Fibroblast of skin of right quadriceps (primary cell): ENCODE measurements around the gene SLC38A4.
A peak's percentile ranks its signal among the peaks of the same experiment; 100 is the strongest.

Source experiments
- DNase-seq: peaks from one replicate; pipeline ENCODE4 v3.0.0-alpha.2; 2013

Gene SLC38A4

GRCh38 chr12:46814143-46814542 is 11.7 kb downstream of the SLC38A4 start:
- DNase-seq, result no peak

DNA sequence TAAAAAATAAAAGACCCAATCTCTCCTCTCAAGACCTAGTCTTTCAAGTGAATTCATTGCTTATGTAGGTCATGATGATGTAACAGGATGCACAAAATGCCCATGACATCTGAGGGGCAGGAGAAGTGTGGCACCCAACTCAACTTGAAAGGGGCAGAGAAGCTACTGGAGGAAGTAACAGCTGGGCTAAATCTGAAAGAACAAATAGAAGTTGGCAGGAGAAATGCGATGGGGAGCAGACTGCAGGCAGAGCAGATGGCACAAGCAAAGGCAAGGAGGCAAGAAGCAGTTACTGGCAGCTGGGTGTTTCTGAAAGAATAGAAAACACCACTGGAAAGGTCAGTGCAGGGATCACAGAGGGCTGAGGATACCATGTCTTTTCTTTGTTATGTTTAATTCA is 14.6 kb downstream of the SLC38A4 start:
- DNase-seq, result no peak

DNA sequence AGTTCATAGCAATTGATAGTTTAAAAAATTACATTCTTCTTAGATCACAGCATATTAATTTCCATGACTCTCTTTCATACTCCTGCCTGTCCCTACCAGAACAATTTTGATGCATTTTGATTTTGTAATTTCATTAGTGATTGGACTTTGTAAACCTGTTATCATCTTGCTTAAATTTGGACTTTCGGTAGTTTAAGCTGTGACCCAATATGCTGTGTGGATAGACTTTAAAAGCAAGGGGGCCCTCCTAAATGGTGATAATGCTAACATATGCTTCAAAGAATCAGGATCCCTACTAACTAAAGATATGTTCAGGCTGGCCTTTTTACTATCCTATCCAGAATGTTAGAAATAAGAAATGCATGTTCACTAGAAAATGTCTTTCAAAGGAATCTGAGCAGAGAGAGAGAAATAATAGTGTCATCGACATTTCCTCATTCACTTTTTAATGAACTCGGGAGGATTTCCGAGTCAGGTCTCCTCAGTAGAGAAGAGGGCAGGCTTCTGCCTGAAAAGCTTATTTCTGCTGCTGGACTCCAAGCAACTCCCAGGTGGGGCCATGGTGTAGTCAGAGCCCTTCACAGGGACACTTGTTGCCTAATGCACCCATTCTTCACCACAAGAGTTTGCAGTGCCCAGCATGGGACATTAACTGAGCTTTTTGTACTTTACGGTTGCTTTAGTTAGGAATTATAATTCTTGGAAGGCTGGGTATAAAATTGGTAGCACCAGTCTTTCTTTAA is 16.7 kb downstream of the SLC38A4 start:
- no peak for DNase-seq

DNA sequence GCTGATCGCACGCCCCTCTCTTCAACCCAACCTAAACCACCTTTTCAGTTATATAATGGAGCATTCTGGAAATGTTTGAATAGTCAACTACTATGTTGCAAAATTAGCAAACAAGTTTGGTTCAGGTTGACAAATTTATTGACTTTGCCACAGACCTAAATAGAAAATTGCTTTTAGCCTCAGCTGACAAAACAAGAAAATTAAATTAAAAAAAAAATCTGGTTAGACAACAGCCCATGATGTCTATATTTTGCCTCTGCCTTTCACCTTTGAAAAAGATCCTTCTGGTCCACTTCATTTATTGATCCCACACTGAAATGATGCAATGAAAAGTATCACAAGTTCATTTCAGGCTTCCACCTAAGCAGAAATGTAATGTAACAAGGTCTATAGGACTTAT is 17.5 kb downstream of the SLC38A4 start:
- DNase-seq, result no peak

DNA sequence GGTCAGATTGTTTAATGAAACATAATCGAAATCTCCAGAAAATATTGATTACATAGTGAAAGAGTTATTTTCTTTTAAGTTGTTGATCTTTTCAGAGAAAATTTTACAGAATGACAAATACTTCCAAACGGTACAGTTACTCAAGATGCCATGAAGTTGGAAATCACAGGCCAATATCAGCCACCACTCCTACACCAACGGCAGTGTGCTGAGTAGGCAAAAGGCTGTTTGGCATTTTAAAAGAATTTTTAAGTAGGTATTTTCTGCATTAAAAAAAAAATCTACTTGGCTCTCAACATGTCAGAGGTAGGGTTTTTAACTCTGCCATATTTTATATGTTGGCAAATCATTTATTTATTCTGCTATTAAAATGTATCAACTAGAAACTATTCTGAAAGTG is 21.7 kb downstream of the SLC38A4 start:
- no peak for DNase-seq

DNA sequence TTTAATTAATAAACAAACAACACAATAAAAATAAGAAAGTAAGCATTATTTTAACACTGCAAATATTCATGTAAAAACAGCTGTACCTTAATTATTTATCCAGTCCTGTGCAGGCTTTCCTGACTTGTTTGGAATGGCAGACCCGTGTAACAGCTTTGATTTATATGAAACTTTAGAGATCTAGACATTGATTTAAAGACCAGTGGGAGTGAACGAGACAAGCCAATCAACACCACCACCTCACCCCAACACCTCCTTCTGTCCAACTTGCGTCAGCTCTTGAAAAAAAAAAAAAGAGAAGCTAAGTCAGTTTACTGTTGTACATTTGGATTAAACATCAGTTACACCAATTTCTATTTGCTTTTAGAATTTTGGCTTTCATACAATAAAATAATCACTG is 22.3 kb downstream of the SLC38A4 start:
- DNase-seq, result no peak

- no peak for DNase-seq
Measured at GRCh38 chr12:46801293-46801692, 24.5 kb downstream of the SLC38A4 start.

DNA sequence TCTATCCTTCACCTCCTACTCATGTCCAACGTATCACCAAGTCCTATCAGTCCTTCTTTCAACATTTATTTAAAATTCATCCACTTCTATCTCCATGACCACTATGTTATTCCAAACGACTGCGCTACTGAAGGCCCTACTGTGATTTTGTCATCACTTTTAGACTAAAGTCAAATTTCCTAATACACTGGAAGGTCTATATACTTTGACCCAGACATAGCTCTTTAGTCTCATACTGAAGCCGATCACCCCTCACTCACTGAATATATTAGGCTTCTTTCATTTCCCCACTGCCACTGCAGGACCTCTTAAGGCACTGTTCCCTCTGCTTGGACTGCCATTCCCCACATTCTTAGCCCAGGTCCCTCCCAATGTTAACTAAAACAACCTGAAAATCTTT is 25.6 kb downstream of the SLC38A4 start:
- no peak for DNase-seq

GRCh38 chr12:46798648-46799047 is 27.1 kb downstream of the SLC38A4 start:
- DNase-seq, result no peak

DNA sequence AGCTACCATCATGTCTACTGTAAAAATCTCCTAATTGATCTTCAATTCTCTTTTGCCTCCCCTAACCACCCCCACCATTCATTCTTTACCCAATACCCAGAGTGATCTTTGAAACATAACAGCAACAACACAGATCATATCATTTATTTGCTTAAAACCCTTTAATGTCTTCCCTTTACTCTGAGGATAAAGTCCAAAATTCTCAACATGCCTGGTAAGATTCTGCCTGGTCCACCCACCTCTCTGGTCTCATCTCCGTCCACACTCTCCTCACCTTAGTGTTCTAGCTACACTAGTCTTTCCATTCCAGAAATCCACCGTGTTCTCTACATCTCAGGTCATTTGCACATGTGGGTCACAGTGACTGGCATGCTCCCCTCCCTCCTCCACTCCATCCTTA is 27.7 kb downstream of the SLC38A4 start:
- DNase-seq, result no peak

GRCh38 chr12:46795988-46796387 is 29.8 kb downstream of the SLC38A4 start:
- no peak for DNase-seq

DNA sequence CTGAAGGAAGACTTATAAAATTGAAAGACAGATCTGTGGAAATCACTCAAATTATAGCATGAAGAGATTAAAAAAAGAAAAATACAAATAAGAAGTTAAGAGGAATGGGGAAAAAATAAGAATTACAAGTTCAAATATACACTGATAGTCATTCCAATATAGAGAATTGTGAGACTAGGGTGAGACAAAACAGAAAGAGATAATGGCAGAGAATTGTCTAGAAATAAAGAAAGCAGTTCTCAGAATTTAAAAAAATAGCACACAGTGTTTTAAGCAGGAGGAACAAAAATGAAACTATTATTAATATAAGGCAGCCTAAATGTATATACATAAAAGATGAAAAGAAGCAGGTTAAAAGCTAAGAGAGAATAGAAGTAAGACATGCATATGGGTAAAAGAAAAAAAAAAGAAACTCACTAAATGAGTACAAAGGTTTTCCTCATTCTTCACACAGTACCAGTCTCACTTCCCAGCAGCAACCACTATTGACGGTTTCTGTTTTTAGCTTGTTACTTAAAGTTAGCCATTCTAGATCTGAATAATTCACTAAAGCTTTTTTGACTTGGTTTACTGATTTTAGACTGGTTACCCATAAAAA is 31.1 kb downstream of the SLC38A4 start:
- DNase-seq, result no peak

DNA sequence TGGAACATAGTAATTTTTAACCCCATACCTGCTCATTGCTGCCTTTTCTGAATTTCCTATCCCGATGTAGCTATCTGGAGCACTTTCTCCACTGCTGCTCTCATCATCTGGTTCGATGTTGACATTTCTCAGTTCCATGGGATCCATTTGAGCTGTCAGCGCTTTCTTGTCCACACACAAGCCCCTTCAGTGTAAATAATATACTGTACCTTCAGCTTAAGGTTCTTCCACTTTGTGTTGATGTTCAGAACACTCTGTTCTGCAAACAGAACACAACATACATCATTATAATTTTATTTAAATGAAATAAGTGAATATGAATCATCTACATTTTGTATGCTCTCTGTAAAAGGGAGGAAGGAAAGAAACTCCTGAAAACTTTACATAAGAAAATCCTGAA is 32.9 kb downstream of the SLC38A4 start:
- DNase-seq, result no peak

GRCh38 chr12:46790066-46790465 is 35.7 kb downstream of the SLC38A4 start:
- no peak for DNase-seq

GRCh38 chr12:46788072-46788887 is 37.5 kb downstream of the SLC38A4 start:
- DNase-seq, result peak; percentile 45

- peak; percentile 23 for DNase-seq
Measured at GRCh38 chr12:46787496-46788055, 38.2 kb downstream of the SLC38A4 start.

- peak; percentile 86 for DNase-seq
Measured at GRCh38 chr12:46786774-46787173, 39.0 kb downstream of the SLC38A4 start.

- DNase-seq, result no peak
Measured at GRCh38 chr12:46785382-46785781, 40.4 kb downstream of the SLC38A4 start.

GRCh38 chr12:46783871-46784270 is 41.9 kb downstream of the SLC38A4 start:
- no peak for DNase-seq

- DNase-seq, result no peak
Measured at GRCh38 chr12:46779879-46780278, 45.9 kb downstream of the SLC38A4 start.

GRCh38 chr12:46779063-46779462 is 46.7 kb downstream of the SLC38A4 start:
- DNase-seq, result no peak

GRCh38 chr12:46778415-46778814 is 47.4 kb downstream of the SLC38A4 start:
- DNase-seq, result no peak

DNA sequence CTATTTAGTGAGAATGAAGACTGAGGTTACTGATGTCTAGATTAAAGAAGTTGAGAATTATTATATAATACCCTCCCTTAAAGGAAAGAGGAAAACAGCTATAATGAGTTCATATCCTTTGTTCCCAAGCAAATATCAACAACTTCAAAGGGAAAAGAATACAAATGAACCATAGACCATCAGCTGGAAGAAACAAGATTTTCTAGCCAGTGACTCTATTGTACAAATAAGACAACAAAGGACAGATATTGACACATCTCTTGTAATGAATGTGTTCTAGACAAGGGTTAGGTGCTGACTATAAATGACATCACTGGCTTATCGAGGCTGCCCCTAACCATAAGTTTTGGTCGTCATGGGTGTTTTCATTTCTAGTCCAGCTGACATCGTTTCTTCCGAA is 48.2 kb downstream of the SLC38A4 start:
- DNase-seq, result no peak

- DNase-seq, result no peak
Measured at GRCh38 chr12:46775796-46776195, 50.0 kb downstream of the SLC38A4 start.
